Type B pancreatic cell (in vitro differentiated cells): ENCODE measurements around the gene AQP10. TPM values are rescaled to one million over a fixed set of nuclear protein-coding genes. Genes with fewer than 3 reads are reported as not detected.

Experiments
- DNase-seq: peaks from one replicate; pipeline ENCODE4 v3.0.0; 2021; ENCODE audit warnings: mixed read lengths; ENCODE audit not compliant: unreplicated experiment; ENCODE audit errors: extremely low spot score
- H3K27ac Mint-ChIP-seq: 2 replicates; pipeline ENCODE4 v1.8.0; 2021; ENCODE audit warnings: mild to moderate bottlenecking, mixed read lengths
- H3K27me3 Mint-ChIP-seq: 2 replicates; pipeline ENCODE4 v1.8.0; 2021; ENCODE audit warnings: mixed read lengths
- H3K36me3 Mint-ChIP-seq: 2 replicates; pipeline ENCODE4 v1.8.0; 2021; ENCODE audit warnings: mixed read lengths
- H3K4me1 Mint-ChIP-seq: one replicate; pipeline ENCODE4 v1.8.0; 2021; ENCODE audit warnings: mixed read lengths; ENCODE audit not compliant: unreplicated experiment
- H3K4me3 Mint-ChIP-seq: 2 replicates; pipeline ENCODE4 v1.8.0; 2021; ENCODE audit warnings: mild to moderate bottlenecking, mixed read lengths
- H3K9me3 Mint-ChIP-seq: 2 replicates; pipeline ENCODE4 v1.8.0; 2021; ENCODE audit warnings: mixed read lengths
- CTCF ChIP-seq: fragments of 200-600 bp; sonication (generic); conservative IDR thresholded peaks from 2 replicates; pipeline ENCODE4 v1.5.0; 2021; ENCODE audit warnings: antibody characterized with exemption, mild to moderate bottlenecking
- total RNA-seq: library from RNA; stranded (reverse); gene quantifications from 2 replicates; pipeline ENCODE4 v1.2.1, GENCODE V29; 2021; ENCODE audit warnings: low replicate concordance

Gene AQP10
- total RNA-seq, 1 donor from 2014 or later: 0.27 TPM

GRCh38 chr1:154288661-154289060, 32.2 kb upstream of the AQP10 start:
- H3K9me3 Mint-ChIP-seq: no peaks in the 10 kb centered on the region
- no peaks in the 10 kb centered on the region for H3K4me1 Mint-ChIP-seq
- H3K27me3 Mint-ChIP-seq: peaks cover 4% of the 10 kb centered on the region
- DNase-seq: no peak
- no peaks in the 10 kb centered on the region for H3K36me3 Mint-ChIP-seq
- no peak for TF ChIP-seq CTCF
- H3K27ac Mint-ChIP-seq: no peak overlapping the region
- H3K4me3 Mint-ChIP-seq: no peak overlapping the region

- peaks cover 4% of the 10 kb centered on the region for H3K36me3 Mint-ChIP-seq
- H3K4me1 Mint-ChIP-seq: no peaks in the 10 kb centered on the region
- no peak overlapping the region for H3K4me3 Mint-ChIP-seq
- no peak overlapping the region for H3K27ac Mint-ChIP-seq
- peaks cover 7% of the 10 kb centered on the region for H3K27me3 Mint-ChIP-seq
- H3K9me3 Mint-ChIP-seq: peaks cover 5% of the 10 kb centered on the region
- no peak for TF ChIP-seq CTCF
- DNase-seq: no peak
Observed at GRCh38 chr1:154290921-154291320, 30.0 kb upstream of the AQP10 start.

- H3K9me3 Mint-ChIP-seq: peaks cover 5% of the 10 kb centered on the region
- H3K4me3 Mint-ChIP-seq: no peak overlapping the region
- H3K27me3 Mint-ChIP-seq: peaks cover 7% of the 10 kb centered on the region
- peaks cover 4% of the 10 kb centered on the region for H3K36me3 Mint-ChIP-seq
- no peaks in the 10 kb centered on the region for H3K4me1 Mint-ChIP-seq
- TF ChIP-seq CTCF: no peak
- peak overlapping the region; percentile 3 for H3K27ac Mint-ChIP-seq
- DNase-seq: no peak
Observed at GRCh38 chr1:154295408-154296235, 25.3 kb upstream of the AQP10 start.

GRCh38 chr1:154301582-154301981, 19.3 kb upstream of the AQP10 start:
- no peak overlapping the region for H3K4me3 Mint-ChIP-seq
- H3K27me3 Mint-ChIP-seq: peaks cover 10% of the 10 kb centered on the region
- H3K9me3 Mint-ChIP-seq: no peaks in the 10 kb centered on the region
- H3K36me3 Mint-ChIP-seq: no peaks in the 10 kb centered on the region
- DNase-seq: no peak
- no peaks in the 10 kb centered on the region for H3K4me1 Mint-ChIP-seq
- H3K27ac Mint-ChIP-seq: no peak overlapping the region
- TF ChIP-seq CTCF: no peak

- no peaks in the 10 kb centered on the region for H3K9me3 Mint-ChIP-seq
- H3K27me3 Mint-ChIP-seq: peaks cover 15% of the 10 kb centered on the region
- no peak overlapping the region for H3K27ac Mint-ChIP-seq
- no peak overlapping the region for H3K4me3 Mint-ChIP-seq
- DNase-seq: no peak
- no peaks in the 10 kb centered on the region for H3K4me1 Mint-ChIP-seq
- no peaks in the 10 kb centered on the region for H3K36me3 Mint-ChIP-seq
- no peak for TF ChIP-seq CTCF
Observed at GRCh38 chr1:154304664-154305337, 16.1 kb upstream of the AQP10 start.
